GM19468 (cell line): ENCODE results near the gene SLC5A7.

Experiments
- ATAC-seq: cut with Tn5 transposase; IDR thresholded peaks from one replicate; pipeline ENCODE4 v1.9.1; 2021; ENCODE audit warnings: mild to moderate bottlenecking, moderate library complexity, moderate number of reproducible peaks; ENCODE audit not compliant: unreplicated experiment; ENCODE audit errors: extremely low read depth

The SLC5A7 gene

DNA sequence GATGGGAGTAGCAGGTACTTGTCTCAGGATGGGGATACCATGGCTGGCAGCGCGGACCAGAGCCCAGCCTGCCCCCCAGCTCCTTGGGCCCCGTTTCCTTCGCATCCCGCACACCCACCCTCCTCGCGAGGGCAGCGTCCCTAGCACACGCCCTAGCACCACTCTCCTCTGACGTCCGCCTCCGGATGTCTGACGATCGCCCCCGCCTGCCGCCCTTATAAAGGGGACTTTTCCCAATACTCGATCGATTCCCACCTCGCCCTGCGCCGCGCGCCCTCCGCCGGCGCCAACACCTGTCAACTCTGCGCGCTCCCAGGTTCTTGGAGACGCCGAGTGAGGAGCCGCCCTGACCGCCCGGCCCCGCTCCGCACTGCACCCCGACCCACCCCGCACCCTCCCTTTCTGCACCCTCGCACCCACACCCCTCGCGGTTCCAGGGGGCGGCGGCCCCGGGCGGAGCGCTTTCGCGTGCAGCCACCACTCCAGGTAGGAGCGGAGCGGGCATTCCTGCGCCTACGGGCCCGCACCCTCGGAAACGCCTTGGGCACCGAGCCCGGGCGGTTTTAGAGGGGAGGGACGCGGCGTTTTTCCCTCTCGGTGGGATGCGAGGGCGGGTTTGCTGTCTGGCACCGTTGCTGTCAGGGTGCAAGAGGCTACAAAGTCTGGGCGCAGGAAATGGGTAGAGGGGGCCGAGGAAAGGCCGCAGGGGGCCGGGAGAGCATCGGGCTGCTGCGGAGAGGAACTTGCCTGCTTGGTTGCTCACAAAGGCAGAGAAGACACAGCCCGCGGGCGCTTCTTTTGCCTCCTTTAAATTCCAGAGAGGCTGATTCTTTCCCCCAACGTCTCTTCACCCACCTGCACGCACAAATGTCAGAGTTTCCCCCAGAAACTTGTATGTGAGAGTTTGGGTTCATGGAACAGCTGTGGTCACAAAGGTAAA is at the start of gene SLC5A7:
Gene SLC5A7 (plus strand): TSS at position 247 of the 940 bp plus-strand sequence. CDS start 1,632 bp downstream, outside the sequence.
- no peak for ATAC-seq

DNA sequence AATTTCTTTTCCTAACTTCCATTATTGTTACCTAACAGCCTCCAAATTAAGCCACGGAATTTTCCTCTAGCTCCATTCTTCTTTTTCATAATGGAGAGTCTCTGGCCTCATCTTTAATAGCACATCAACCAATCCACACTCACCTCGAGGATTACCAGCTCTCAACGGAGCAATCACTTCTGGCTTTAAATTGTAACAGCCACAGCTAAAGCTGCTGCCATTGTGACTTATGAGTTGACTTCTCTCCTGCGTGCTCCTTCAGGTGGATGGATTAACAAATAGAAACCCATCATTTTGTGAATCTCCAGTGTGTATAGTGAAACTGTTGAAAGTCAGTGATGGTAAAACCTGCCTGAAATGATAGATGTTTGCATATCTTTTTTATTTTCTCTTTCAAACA is 24.9 kb upstream of the SLC5A7 start:
- ATAC-seq, result no peak

DNA sequence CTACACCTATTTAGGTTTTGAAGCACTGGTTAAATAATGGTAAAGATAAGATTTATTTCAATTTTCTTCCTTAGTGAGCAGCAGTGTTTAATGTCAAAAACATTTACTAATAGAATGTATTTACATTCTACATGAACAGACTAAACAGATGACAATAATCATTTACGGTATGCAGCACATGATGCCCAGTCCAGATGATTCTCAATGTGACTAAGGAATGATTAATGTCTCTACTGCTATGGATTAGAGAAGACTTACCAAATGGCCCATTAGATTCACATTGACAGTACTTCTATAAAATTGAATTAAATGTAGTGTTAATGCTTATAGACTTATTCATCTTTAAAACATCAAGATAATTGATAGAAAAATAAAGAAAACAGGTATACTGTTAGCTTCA is 22.1 kb upstream of the SLC5A7 start:
- ATAC-seq, result no peak

- ATAC-seq, result no peak
These were observed 1.6 kb upstream of the SLC5A7 start for GRCh38 chr2:107984707-107985106.

DNA sequence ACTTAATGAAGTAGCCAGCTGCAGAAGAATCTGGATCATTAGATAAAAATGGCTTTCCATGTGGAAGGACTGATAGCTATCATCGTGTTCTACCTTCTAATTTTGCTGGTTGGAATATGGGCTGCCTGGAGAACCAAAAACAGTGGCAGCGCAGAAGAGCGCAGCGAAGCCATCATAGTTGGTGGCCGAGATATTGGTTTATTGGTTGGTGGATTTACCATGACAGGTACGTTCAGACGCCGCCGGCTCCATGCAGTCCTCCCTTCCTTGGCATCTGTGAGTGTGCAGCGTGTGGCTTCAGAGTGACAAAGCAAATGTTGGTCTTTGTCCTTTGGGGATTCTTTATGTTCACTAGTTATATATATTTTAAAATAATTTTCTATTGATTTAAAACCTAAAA is 1.8 kb downstream of the SLC5A7 start:
- no peak for ATAC-seq

DNA sequence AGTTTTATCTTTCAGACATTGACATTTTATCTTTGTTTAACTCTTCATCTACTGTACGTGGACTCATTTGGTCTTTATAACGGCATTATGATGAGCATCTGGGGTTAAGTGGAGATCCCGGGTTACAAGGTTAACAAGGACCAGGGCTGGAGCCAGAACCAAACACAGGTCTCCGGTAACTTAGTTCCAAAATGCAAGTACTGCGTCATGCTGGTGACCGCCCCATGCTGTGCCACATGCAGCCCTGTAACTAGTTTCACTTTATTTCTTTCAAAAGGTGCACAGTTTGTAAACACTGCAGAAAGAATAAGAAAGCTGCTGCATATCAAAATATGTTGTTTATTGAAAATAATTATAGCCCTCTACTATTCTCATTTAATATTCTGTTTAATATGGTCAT is 3.1 kb downstream of the SLC5A7 start:
- ATAC-seq, result no peak

DNA sequence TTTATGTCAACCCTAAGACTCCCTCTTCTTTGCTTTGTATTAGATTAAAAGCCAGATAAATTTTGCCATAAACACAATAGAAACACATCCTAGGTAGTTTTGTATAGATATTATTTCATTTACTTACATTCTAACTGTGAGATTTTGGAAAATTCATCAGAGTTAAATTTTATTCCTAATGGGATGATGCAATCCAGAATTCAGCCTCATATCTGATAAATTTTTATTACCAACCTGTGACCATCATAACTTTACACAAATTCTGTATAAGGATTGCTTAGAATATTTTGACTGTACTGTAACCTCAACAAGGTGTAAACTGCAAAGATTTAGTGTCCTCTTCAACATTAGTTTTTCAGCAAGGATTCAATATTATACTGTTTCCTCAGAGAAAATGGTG is 4.4 kb downstream of the SLC5A7 start:
- ATAC-seq, result no peak

- ATAC-seq, result no peak
These were observed 5.7 kb downstream of the SLC5A7 start for GRCh38 chr2:107992069-107992468.

DNA sequence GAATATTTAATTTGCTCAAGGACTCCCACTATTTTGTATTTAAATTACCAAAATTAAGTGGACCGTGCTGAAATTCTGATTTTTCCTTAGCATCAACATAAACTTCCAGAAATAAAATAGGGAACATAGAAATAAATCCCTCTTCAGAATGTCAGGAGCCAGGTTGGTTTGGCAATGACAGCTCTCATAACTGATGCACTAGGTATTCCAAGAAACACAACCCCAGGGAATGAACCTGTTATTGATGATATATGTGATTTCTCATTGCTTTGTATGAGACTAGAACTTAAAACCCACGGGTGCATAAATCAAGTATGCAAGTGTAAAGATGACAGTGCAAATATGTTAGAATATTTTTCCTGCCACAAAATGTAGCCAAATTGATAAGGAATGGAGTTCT is 12.8 kb downstream of the SLC5A7 start:
- ATAC-seq, result no peak

GRCh38 chr2:108010912-108011591 is 24.7 kb downstream of the SLC5A7 start:
- ATAC-seq, result no peak

GRCh38 chr2:108013305-108013704 is 27.0 kb downstream of the SLC5A7 start:
- no peak for ATAC-seq

DNA sequence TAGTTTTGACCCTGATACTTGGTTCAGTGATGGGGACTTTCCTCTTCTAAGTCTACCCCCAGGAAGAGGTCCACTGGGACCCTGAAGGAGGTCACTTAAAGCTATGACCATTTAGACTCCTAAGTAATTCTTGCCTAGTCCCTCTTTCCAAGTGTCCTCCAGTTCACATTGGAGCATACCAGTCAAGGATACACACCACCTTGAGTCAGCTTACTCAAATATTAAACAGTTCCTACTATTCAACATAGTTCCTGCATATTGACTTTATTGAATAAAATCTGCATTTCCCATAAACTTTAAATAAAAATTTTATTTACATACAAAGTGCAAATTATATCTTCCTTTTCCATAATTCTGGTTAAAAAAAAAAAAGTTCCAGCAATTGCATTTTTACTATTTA is 36.3 kb downstream of the SLC5A7 start:
- ATAC-seq, result no peak

DNA sequence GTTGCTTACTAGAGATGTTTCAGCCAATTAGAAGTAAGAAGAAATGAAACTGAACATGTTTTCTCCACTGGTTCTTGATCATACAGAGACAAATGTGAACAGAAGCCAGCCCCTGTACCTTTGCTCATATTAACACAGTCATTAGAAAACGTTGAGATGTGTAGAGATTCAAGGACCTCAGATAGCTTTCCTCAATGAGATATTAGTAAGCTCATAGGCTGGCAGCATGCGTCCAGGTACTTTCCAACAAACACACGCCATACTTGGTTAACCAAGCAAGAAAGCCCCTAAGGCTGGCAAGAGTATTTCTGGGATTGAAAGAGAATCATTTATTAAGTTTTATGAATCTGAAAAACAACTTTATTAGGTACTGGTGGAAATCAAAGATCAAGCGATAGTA is 37.5 kb downstream of the SLC5A7 start:
- no peak for ATAC-seq

- no peak for ATAC-seq
These were observed 39.9 kb downstream of the SLC5A7 start for GRCh38 chr2:108026092-108026794.

- ATAC-seq, result no peak
These were observed 43.2 kb downstream of the SLC5A7 start for GRCh38 chr2:108029496-108029895.

DNA sequence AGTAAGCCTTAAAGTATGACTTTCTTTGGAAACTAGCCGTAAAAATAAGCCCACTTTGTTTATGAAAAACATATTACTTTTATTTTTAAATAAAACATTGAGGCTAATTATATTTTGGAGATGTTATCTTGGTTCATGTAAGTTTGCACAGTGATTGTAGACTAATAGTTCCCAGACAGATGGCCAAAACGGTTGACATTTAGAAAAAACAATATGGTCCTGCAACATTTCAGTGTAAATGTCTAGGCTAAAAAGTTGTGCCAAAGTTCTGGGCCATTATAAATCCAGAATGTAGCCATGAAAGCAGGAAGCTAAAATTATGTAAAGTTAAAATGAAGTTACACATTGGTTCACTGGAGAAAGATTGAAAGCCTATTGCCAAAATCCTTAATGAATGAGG is 43.6 kb downstream of the SLC5A7 start:
- no peak for ATAC-seq

DNA sequence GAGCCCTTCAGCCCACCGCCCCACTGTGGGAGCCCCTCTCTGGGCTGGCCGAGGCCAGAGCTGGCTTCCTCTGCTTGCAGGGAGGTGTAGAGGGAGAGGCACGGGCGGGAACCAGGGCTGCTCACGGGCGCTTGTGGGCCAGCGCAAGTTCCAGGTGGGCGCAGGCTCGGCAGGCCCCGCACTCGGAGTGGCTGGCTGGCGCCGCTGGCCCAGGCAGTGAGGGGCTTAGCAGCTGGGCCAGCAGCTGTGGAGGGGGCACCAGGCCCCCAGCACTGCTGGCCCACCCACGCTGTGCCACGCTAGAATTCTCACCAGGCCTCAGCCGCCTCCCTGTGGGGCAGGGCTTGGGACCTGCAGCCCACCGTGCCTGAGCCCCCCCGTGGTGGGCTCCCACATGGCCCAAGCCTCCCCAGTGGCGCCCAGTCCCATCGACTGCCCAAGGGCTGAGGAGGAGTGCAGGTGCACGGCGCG is 45.2 kb downstream of the SLC5A7 start:
- ATAC-seq, result no peak

DNA sequence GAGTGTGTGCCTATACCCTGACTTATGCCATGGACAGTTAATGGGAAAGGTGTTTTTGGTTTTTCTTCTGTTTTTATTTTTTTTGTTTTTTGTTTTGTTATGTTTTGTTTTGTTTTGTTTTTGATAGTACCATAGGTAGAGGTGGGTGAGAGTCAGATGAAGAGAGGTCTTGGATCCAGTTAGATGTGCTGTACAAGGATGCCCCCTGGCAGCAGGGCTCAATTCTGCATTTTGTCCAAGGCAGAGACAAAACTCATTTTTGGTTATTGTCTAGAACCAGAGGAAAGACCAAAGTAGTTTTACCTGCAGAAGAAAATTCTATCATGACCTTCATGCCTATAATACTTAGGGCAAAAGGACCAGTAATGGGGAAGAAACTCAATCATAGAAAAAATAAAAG is 48.5 kb downstream of the SLC5A7 start:
- no peak for ATAC-seq

DNA sequence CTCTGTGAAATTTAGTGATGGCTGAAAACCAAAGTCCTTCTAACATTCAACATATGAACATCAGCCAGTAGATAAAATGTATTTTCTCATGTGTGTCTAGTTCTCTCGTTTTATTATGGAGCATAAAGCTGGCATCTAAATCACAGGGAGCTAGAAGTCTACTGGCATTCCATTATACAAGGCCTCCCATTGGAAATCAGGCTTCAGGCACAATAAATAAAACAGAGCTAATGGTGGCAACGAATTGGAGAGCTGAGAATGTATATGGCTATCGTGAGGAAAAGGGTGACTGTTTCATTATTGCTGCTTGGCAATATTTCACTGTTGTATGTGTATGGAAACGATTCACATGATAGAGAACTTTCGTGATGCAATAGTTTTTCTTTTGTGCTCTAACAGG is 62.4 kb downstream of the SLC5A7 start:
- no peak for ATAC-seq

- no peak for ATAC-seq
These were observed 72.3 kb downstream of the SLC5A7 start for GRCh38 chr2:108058576-108059137.
